ENCODE measurements around the gene DNAJC1.

Gene DNAJC1

GRCh38 chr10:21749788-21750187, 253.7 kb downstream of the DNAJC1 start:
- no peak overlapping the region for H3K4me3 ChIP-seq (replicated peaks; ENCODE audit: low read depth, low read length)
- no peak for TF ChIP-seq CTCF (IDR thresholded peaks at IDR 0.05; ENCODE audit: low read depth, low read length, missing control alignments)
- DNase-seq (ENCODE audit: extremely low read depth, low read depth), result no peak

- no peak for TF ChIP-seq CTCF (IDR thresholded peaks at IDR 0.05; ENCODE audit: low read depth, low read length, missing control alignments)
- no peak overlapping the region for H3K4me3 ChIP-seq (replicated peaks; ENCODE audit: low read depth, low read length)
- no peak for DNase-seq (ENCODE audit: extremely low read depth, low read depth)
Observed at GRCh38 chr10:21747809-21748208, 255.7 kb downstream of the DNAJC1 start.

DNA sequence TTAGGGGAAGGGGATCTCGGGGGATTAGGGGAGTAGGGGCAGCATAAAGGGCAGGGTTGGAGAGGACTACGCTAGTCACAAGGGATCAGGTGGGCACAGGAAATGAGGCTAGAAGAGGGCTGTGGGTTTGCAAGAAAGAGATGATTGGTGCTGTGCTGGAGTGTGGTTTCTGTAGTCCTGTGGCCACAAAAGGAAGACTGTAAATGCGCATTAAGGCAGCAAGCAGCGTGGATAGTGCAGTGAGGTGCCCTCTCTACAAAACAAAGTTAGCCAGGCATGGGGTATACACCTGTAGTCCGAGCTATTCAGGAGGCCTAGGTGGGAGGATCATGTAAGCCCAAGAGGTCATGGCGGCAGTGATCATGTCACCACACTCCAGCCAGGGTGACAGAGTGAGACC, 257.4 kb downstream of the DNAJC1 start:
- no peak for DNase-seq (ENCODE audit: extremely low read depth, low read depth)
- no peak for TF ChIP-seq CTCF (IDR thresholded peaks at IDR 0.05; ENCODE audit: low read depth, low read length, missing control alignments)
- H3K4me3 ChIP-seq (replicated peaks; ENCODE audit: low read depth, low read length), result no peak overlapping the region

DNA sequence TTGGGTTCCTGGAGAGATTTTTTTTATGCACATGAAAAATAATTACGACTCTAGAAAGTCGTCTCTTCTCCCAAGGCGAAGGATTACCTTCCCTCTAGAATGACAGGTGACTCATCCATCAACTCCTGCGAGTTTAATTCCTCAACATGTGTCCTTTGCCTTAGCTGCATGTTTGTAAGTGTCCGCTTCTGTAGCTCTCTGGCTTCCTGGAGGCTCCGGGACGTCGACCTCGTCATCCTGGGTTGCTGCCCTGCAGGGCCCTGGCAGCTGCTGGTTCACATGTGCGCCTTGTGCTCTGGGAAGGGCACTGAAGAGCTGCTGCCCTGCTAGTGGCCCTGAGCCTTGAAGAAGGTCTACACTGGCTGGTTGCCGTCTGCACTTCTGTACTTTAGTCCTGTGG, 259.3 kb downstream of the DNAJC1 start:
- no peak for DNase-seq (ENCODE audit: extremely low read depth, low read depth)
- TF ChIP-seq CTCF (IDR thresholded peaks at IDR 0.05; ENCODE audit: low read depth, low read length, missing control alignments), result no peak
- no peak overlapping the region for H3K4me3 ChIP-seq (replicated peaks; ENCODE audit: low read depth, low read length)

- DNase-seq (ENCODE audit: extremely low read depth, low read depth), result no peak
- no peak for TF ChIP-seq CTCF (IDR thresholded peaks at IDR 0.05; ENCODE audit: low read depth, low read length, missing control alignments)
- H3K4me3 ChIP-seq (replicated peaks; ENCODE audit: low read depth, low read length), result no peak overlapping the region
Observed at GRCh38 chr10:21742740-21743412, 260.7 kb downstream of the DNAJC1 start.

DNA sequence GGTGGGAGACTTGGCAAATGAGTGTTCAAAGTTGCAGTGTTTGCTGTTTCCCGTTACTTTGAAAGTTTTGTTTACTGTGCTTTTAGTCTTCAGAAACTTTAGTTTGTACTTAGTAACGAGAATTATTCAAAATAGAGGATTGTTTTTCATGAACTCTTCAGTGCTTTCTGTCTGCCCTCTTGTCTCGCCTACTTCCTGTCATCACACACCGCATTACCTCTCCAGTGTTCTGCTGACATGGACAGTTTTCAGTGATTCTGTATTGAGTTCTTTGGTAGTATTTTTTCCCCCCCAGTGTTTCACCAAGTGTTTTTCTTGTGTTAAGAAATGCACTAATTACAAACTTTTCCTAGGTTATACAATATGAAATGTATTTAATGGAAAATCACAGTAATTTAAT, 262.5 kb downstream of the DNAJC1 start:
- DNase-seq (ENCODE audit: extremely low read depth, low read depth), result no peak
- no peak overlapping the region for H3K4me3 ChIP-seq (replicated peaks; ENCODE audit: low read depth, low read length)
- TF ChIP-seq CTCF (IDR thresholded peaks at IDR 0.05; ENCODE audit: low read depth, low read length, missing control alignments), result no peak

- no peak for TF ChIP-seq CTCF (IDR thresholded peaks at IDR 0.05; ENCODE audit: low read depth, low read length, missing control alignments)
- DNase-seq (ENCODE audit: extremely low read depth, low read depth), result no peak
- H3K4me3 ChIP-seq (replicated peaks; ENCODE audit: low read depth, low read length), result no peak overlapping the region
Observed at GRCh38 chr10:21737106-21737505, 266.4 kb downstream of the DNAJC1 start.
